ENCODE measurements around the gene LGR5. TPM values are rescaled to one million over a fixed set of nuclear protein-coding genes. Genes with fewer than 3 reads are reported as not detected.

Gene LGR5
- polyA plus RNA-seq, 1 donor (not counting 4 experiments of a cell fraction or from before 2014, with no cell fraction given), result 0.05 TPM

DNA sequence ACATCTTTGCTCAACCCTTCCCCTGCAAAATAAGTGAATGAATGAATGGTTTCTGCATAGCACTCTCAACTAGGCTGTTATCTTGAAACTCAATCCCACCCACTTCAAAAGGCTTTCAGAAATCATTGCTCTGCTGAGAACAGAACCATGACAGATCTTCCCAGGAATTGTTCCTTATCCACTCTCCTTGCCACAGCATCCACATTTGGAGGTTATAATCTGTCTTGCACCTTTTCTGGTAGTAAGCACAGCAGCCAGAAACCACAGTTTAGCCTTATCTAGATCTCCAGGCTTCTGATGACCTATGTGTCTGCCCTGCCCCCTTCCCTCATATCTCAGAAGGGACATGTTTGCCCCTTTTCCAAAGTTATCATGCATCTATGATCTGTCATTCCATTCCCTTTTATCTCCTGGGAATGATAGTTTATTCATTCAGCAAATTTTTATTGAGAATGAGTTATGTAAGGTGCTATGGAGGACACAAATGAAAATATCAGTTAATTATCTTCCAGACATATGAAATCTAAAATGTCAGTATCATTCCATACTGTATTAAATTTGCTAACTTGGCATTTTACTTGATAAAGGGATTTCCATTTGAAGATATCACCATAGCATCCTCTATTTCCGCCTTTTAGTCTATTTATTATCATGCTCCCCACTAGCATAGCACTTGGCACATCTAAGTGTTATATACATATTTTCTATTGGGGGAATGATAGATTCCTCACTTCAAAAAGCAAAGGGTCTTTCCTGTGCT lies 21.4 kb downstream of the LGR5 start:
- DNase-seq (ENCODE audit: low read depth, low spot score) (no peak), FAIRE-seq (no peak)
- no peak overlapping the region for H3K4me3 ChIP-seq (ENCODE audit: control insufficient read depth in 2 of 3, extremely low read depth in 1 of 3, insufficient read depth in 2 of 3, low read depth in 1 of 3, low read length in 3 of 3)
- TF ChIP-seq EZH2 (IDR thresholded peaks at IDR 0.05; ENCODE audit: low read length), result no peak
- H3K27me3 ChIP-seq (ENCODE audit: control insufficient read depth, extremely low read depth, insufficient read depth, low read length), result no peaks in the 10 kb centered on the region
- H3K9me1 ChIP-seq (ENCODE audit: control insufficient read depth, extremely low read depth, insufficient read depth, low read length), result no peaks in the 10 kb centered on the region
- no peaks in the 10 kb centered on the region for H4K20me1 ChIP-seq (ENCODE audit: control insufficient read depth, extremely low read depth, insufficient read depth, low read length)
- H3K4me1 ChIP-seq (ENCODE audit: control insufficient read depth, extremely low read depth, insufficient read depth, low read length), result no peaks in the 10 kb centered on the region
- H3K27ac ChIP-seq (ENCODE audit: control insufficient read depth, insufficient read depth, low read length), result no peak overlapping the region
- H3K79me2 ChIP-seq (ENCODE audit: control insufficient read depth, insufficient read depth, low read length), result no peaks in the 10 kb centered on the region
- H3K36me3 ChIP-seq (ENCODE audit: control insufficient read depth in 2 of 2, extremely low read depth in 1 of 2, insufficient read depth in 2 of 2, low read length in 2 of 2), result no peaks in the 10 kb centered on the region
- no peaks in the 10 kb centered on the region for H3K9me3 ChIP-seq (ENCODE audit: control insufficient read depth, low read depth, low read length)
- no peak overlapping the region for H3K9ac ChIP-seq (ENCODE audit: control insufficient read depth, extremely low read depth, insufficient read depth, low read length)
- no peak overlapping the region for H2AFZ ChIP-seq (ENCODE audit: control insufficient read depth, low read length)
- H3K4me2 ChIP-seq (ENCODE audit: control insufficient read depth, extremely low read depth, insufficient read depth, low read depth, low read length), result no peak overlapping the region
- dilution Hi-C loops (cut with MboI; ENCODE audit: extremely low pct_ligation_motif_present, low sequenced_read_pairs), result no loop called here

GRCh38 chr12:71461787-71462328 lies 22.3 kb downstream of the LGR5 start:
- H2AFZ ChIP-seq (ENCODE audit: control insufficient read depth, low read length), result no peak overlapping the region
- no peak for FAIRE-seq

More at GRCh38 chr12:71461787-71462328, 22.3 kb downstream of the LGR5 start:
- DNase-seq (ENCODE audit: low read depth, low spot score), result no peak
- Histone ChIP-seq H4K20me1 (ENCODE audit: control insufficient read depth, extremely low read depth, insufficient read depth, low read length) (no peaks in the 10 kb centered on the region), H3K9ac (ENCODE audit: control insufficient read depth, extremely low read depth, insufficient read depth, low read length) (no peak overlapping the region), H3K4me1 (ENCODE audit: control insufficient read depth, extremely low read depth, insufficient read depth, low read length) (no peaks in the 10 kb centered on the region), H3K9me3 (ENCODE audit: control insufficient read depth, low read depth, low read length) (no peaks in the 10 kb centered on the region), H3K4me2 (ENCODE audit: control insufficient read depth, extremely low read depth, insufficient read depth, low read depth, low read length) (no peak overlapping the region), H3K27ac (ENCODE audit: control insufficient read depth, insufficient read depth, low read length) (no peak overlapping the region), H3K9me1 (ENCODE audit: control insufficient read depth, extremely low read depth, insufficient read depth, low read length) (no peaks in the 10 kb centered on the region), H3K36me3 (ENCODE audit: control insufficient read depth in 2 of 2, extremely low read depth in 1 of 2, insufficient read depth in 2 of 2, low read length in 2 of 2) (no peaks in the 10 kb centered on the region), H3K4me3 (ENCODE audit: control insufficient read depth in 2 of 3, extremely low read depth in 1 of 3, insufficient read depth in 2 of 3, low read depth in 1 of 3, low read length in 3 of 3) (no peak overlapping the region), H3K79me2 (ENCODE audit: control insufficient read depth, insufficient read depth, low read length) (no peaks in the 10 kb centered on the region), H3K27me3 (ENCODE audit: control insufficient read depth, extremely low read depth, insufficient read depth, low read length) (no peaks in the 10 kb centered on the region)
- dilution Hi-C loops (cut with MboI; ENCODE audit: extremely low pct_ligation_motif_present, low sequenced_read_pairs), result no loop called here
- TF ChIP-seq, protein P1, sequence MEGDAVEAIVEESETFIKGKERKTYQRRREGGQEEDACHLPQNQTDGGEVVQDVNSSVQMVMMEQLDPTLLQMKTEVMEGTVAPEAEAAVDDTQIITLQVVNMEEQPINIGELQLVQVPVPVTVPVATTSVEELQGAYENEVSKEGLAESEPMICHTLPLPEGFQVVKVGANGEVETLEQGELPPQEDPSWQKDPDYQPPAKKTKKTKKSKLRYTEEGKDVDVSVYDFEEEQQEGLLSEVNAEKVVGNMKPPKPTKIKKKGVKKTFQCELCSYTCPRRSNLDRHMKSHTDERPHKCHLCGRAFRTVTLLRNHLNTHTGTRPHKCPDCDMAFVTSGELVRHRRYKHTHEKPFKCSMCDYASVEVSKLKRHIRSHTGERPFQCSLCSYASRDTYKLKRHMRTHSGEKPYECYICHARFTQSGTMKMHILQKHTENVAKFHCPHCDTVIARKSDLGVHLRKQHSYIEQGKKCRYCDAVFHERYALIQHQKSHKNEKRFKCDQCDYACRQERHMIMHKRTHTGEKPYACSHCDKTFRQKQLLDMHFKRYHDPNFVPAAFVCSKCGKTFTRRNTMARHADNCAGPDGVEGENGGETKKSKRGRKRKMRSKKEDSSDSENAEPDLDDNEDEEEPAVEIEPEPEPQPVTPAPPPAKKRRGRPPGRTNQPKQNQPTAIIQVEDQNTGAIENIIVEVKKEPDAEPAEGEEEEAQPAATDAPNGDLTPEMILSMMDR (optimal IDR thresholded peaks at IDR 0.05 in 1 of 3, IDR thresholded peaks at IDR 0.05 in 1 of 3, conservative IDR thresholded peaks at IDR 0.05 in 1 of 3; ENCODE audit: extremely low read depth in 1 of 3, insufficient read depth in 2 of 3, low read length in 3 of 3), result no peak
- no peak for TF ChIP-seq EZH2 (IDR thresholded peaks at IDR 0.05; ENCODE audit: low read length)
